ENCODE data around the gene ATCAY.

ATCAY gene

GRCh38 chr19:3839941-3840340 lies 40.5 kb upstream of the ATCAY start:
- no peak overlapping the region for H3K4me2 ChIP-seq (ENCODE audit: insufficient read depth, low read length)
- H2AFZ ChIP-seq (ENCODE audit: low read depth, low read length), result no peak overlapping the region
- no peaks in the 10 kb centered on the region for H3K27me3 ChIP-seq (ENCODE audit: insufficient read depth, low read length, poor library complexity)
- no peak for ATAC-seq (ENCODE audit: insufficient read depth, low read depth)
- peaks cover 11% of the 10 kb centered on the region for H3K9me3 ChIP-seq (ENCODE audit: insufficient read depth, low read length, severe bottlenecking)
- DNase-seq, result no peak
- H3K27ac ChIP-seq (ENCODE audit: low read length), result no peak overlapping the region
- TF ChIP-seq, protein P1, sequence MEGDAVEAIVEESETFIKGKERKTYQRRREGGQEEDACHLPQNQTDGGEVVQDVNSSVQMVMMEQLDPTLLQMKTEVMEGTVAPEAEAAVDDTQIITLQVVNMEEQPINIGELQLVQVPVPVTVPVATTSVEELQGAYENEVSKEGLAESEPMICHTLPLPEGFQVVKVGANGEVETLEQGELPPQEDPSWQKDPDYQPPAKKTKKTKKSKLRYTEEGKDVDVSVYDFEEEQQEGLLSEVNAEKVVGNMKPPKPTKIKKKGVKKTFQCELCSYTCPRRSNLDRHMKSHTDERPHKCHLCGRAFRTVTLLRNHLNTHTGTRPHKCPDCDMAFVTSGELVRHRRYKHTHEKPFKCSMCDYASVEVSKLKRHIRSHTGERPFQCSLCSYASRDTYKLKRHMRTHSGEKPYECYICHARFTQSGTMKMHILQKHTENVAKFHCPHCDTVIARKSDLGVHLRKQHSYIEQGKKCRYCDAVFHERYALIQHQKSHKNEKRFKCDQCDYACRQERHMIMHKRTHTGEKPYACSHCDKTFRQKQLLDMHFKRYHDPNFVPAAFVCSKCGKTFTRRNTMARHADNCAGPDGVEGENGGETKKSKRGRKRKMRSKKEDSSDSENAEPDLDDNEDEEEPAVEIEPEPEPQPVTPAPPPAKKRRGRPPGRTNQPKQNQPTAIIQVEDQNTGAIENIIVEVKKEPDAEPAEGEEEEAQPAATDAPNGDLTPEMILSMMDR (IDR thresholded peaks at IDR 0.05; ENCODE audit: borderline replicate concordance, extremely low read depth, low read length, poor library complexity, severe bottlenecking), result no peak
- no peak for TF ChIP-seq EZH2 (IDR thresholded peaks at IDR 0.05; ENCODE audit: borderline replicate concordance, low read depth, low read length, severe bottlenecking)
- H3K79me2 ChIP-seq (ENCODE audit: insufficient read depth, low read length), result no peaks in the 10 kb centered on the region
- no peaks in the 10 kb centered on the region for H4K20me1 ChIP-seq (ENCODE audit: insufficient read depth, low read length)
- H3K9ac ChIP-seq (ENCODE audit: low read depth, low read length), result no peak overlapping the region
- no peak overlapping the region for H3K4me3 ChIP-seq (ENCODE audit: low read depth in 1 of 2, low read length in 2 of 2)
- H3K36me3 ChIP-seq (ENCODE audit: insufficient read depth, low read length), result no peaks in the 10 kb centered on the region
- no peaks in the 10 kb centered on the region for H3K4me1 ChIP-seq (ENCODE audit: insufficient read depth, low read length)

DNA sequence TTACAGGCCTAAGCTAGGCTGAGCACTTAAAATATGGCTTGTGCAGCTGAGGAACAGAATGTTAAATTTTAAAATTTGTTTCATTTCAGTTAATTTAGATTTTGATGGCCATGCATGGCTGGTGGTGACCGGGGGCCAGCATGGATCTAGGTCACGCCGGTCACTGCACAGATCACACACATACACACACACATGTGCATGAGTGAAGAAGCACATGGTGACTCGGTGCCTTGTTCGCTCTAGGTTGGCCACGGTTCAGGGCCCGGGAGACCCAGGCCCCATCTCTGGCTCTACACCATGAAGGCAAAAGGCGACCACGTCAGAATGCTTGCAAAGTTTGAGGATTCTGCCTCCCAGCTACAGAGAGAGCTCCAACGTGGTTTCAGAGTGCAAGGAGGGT lies 39.7 kb upstream of the ATCAY start:
- Histone ChIP-seq H3K4me3 (ENCODE audit: low read depth in 1 of 2, low read length in 2 of 2) (no peak overlapping the region), H3K27ac (ENCODE audit: low read length) (no peak overlapping the region), H4K20me1 (ENCODE audit: insufficient read depth, low read length) (no peaks in the 10 kb centered on the region), H3K9ac (ENCODE audit: low read depth, low read length) (no peak overlapping the region), H3K4me1 (ENCODE audit: insufficient read depth, low read length) (no peaks in the 10 kb centered on the region), H3K27me3 (ENCODE audit: insufficient read depth, low read length, poor library complexity) (no peaks in the 10 kb centered on the region), H2AFZ (ENCODE audit: low read depth, low read length) (no peak overlapping the region), H3K4me2 (ENCODE audit: insufficient read depth, low read length) (no peak overlapping the region), H3K9me3 (ENCODE audit: insufficient read depth, low read length, severe bottlenecking) (peaks cover 11% of the 10 kb centered on the region), H3K79me2 (ENCODE audit: insufficient read depth, low read length) (no peaks in the 10 kb centered on the region), H3K36me3 (ENCODE audit: insufficient read depth, low read length) (no peaks in the 10 kb centered on the region)
- TF ChIP-seq, protein P1 (IDR thresholded peaks at IDR 0.05; ENCODE audit: borderline replicate concordance, extremely low read depth, low read length, poor library complexity, severe bottlenecking), result no peak
- no peak for TF ChIP-seq EZH2 (IDR thresholded peaks at IDR 0.05; ENCODE audit: borderline replicate concordance, low read depth, low read length, severe bottlenecking)
- ATAC-seq (ENCODE audit: insufficient read depth, low read depth), result no peak
- no peak for DNase-seq

DNA sequence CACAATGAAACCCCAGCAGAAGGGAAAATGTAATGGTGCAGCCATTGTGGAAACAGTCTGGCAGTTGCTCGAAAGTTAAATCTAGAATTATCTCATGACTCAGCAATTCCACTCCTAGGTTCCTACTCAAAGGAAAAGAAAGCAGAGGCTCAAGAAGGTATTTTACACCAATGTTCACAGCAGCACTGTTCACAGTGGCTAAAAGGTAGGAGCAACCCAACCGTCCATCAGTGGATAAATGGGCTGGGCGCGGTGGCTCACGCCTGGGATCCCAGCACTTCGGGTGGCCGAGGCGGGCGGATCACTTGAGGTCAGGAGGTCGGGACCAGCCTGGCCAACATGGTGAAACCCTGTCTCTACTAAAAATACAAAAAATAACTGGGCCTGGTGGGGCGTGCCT lies 37.5 kb upstream of the ATCAY start:
- H3K27ac ChIP-seq (ENCODE audit: low read length), result no peak overlapping the region
- no peaks in the 10 kb centered on the region for H3K27me3 ChIP-seq (ENCODE audit: insufficient read depth, low read length, poor library complexity)
- H3K4me3 ChIP-seq (ENCODE audit: low read depth in 1 of 2, low read length in 2 of 2), result no peak overlapping the region
- H3K4me2 ChIP-seq (ENCODE audit: insufficient read depth, low read length), result no peak overlapping the region
- no peaks in the 10 kb centered on the region for H3K79me2 ChIP-seq (ENCODE audit: insufficient read depth, low read length)
- no peak overlapping the region for H2AFZ ChIP-seq (ENCODE audit: low read depth, low read length)
- no peaks in the 10 kb centered on the region for H3K4me1 ChIP-seq (ENCODE audit: insufficient read depth, low read length)
- no peak for DNase-seq
- H3K9ac ChIP-seq (ENCODE audit: low read depth, low read length), result no peak overlapping the region
- peaks cover 2% of the 10 kb centered on the region for H3K9me3 ChIP-seq (ENCODE audit: insufficient read depth, low read length, severe bottlenecking)
- no peak for ATAC-seq (ENCODE audit: insufficient read depth, low read depth)
- no peaks in the 10 kb centered on the region for H4K20me1 ChIP-seq (ENCODE audit: insufficient read depth, low read length)
- TF ChIP-seq, protein P1 (IDR thresholded peaks at IDR 0.05; ENCODE audit: borderline replicate concordance, extremely low read depth, low read length, poor library complexity, severe bottlenecking), result no peak
- no peak for TF ChIP-seq EZH2 (IDR thresholded peaks at IDR 0.05; ENCODE audit: borderline replicate concordance, low read depth, low read length, severe bottlenecking)
- no peaks in the 10 kb centered on the region for H3K36me3 ChIP-seq (ENCODE audit: insufficient read depth, low read length)

GRCh38 chr19:3844596-3844995 lies 35.9 kb upstream of the ATCAY start:
- Histone ChIP-seq H2AFZ (ENCODE audit: low read depth, low read length) (no peak overlapping the region), H3K27ac (ENCODE audit: low read length) (no peak overlapping the region), H3K27me3 (ENCODE audit: insufficient read depth, low read length, poor library complexity) (no peaks in the 10 kb centered on the region), H4K20me1 (ENCODE audit: insufficient read depth, low read length) (no peaks in the 10 kb centered on the region), H3K4me1 (ENCODE audit: insufficient read depth, low read length) (no peaks in the 10 kb centered on the region), H3K36me3 (ENCODE audit: insufficient read depth, low read length) (no peaks in the 10 kb centered on the region), H3K4me3 (ENCODE audit: low read depth in 1 of 2, low read length in 2 of 2) (no peak overlapping the region), H3K79me2 (ENCODE audit: insufficient read depth, low read length) (no peaks in the 10 kb centered on the region), H3K9ac (ENCODE audit: low read depth, low read length) (no peak overlapping the region), H3K9me3 (ENCODE audit: insufficient read depth, low read length, severe bottlenecking) (no peaks in the 10 kb centered on the region), H3K4me2 (ENCODE audit: insufficient read depth, low read length) (no peak overlapping the region)
- ATAC-seq (ENCODE audit: insufficient read depth, low read depth), result no peak
- DNase-seq, result no peak
- TF ChIP-seq, protein P1 (IDR thresholded peaks at IDR 0.05; ENCODE audit: borderline replicate concordance, extremely low read depth, low read length, poor library complexity, severe bottlenecking), result no peak
- TF ChIP-seq EZH2 (IDR thresholded peaks at IDR 0.05; ENCODE audit: borderline replicate concordance, low read depth, low read length, severe bottlenecking), result no peak
